GM12878 (cell line): ENCODE results near the gene SPINK9. TPM values are rescaled to one million over a fixed set of nuclear protein-coding genes. Genes with fewer than 3 reads are reported as not detected.

Experiments used
- ATAC-seq: fragments of 200-7000 bp; cut with Tn5 transposase; 3 replicates; pipeline ENCODE4 v1.9.1; 2020; ENCODE audit warnings: mild to moderate bottlenecking, moderate library complexity
- BruUV-seq: library from RNA; stranded (reverse); fragments of 400-500 nt; replicated peaks from 2 replicates; lab custom pipeline; 2021; lab: Mats Ljungman, UMichigan
- CTCF ChIA-PET: fragments of 300-600 bp; sonication (Branson Sonifier 250); formaldehyde crosslinking; extraction: SDS; loops from one replicate; lab custom pipeline; 2021; ENCODE audit warnings: inconsistent platforms; lab: Yijun Ruan, JAX
- POLR2A ChIA-PET: fragments of 350-600 bp; formaldehyde crosslinking; extraction: SDS; loops from one replicate; lab custom pipeline; 2021; ENCODE audit warnings: inconsistent platforms; lab: Charles Lee
- RAD21 ChIA-PET: fragments of 300-600 bp; sonication (Branson Sonifier 250); formaldehyde crosslinking; loops from one replicate; lab custom pipeline; 2023; ENCODE audit warnings: antibody characterized with exemption; ENCODE audit not compliant: unreplicated experiment; lab: Charles Lee
- SMC1A ChIA-PET: fragments of 300-600 bp; sonication (Branson Sonifier 250); formaldehyde crosslinking; loops from one replicate; lab custom pipeline; 2023; ENCODE audit not compliant: unreplicated experiment, uncharacterized antibody; lab: Charles Lee
- DNase-seq: peaks from one replicate; pipeline ENCODE4 v3.0.0-alpha.2; 2011; ENCODE audit warnings: low read depth, low spot score
- FAIRE-seq: peaks from 3 replicates; lab custom pipeline; 2011; peaks lifted over from hg19 to GRCh38; lab: Jason Lieb, UNC
- H2AFZ ChIP-seq: 2 replicates; pipeline ENCODE4 v1.6.0; 2011; ENCODE audit warnings: low read depth, low read length, control low read depth; ENCODE audit not compliant: control insufficient read depth
- H3K27ac ChIP-seq: 2 replicates; pipeline ENCODE4 v1.5.1; 2011; ENCODE audit warnings: control low read depth; ENCODE audit not compliant: control insufficient read depth, insufficient read depth
- H3K27me3 ChIP-seq, 2 experiments: replicated peaks in 1 of 2; 2 replicates each; pipeline versions ENCODE4 v1.6.0 to v1.6.1; 2011; ENCODE audit warnings: low read length in 1 of 2; ENCODE audit not compliant: control insufficient read depth in 2 of 2, insufficient read depth in 2 of 2
- H3K36me3 ChIP-seq, 2 experiments: 2 replicates each; pipeline ENCODE4 v1.5.1; 2011; ENCODE audit warnings: low read length in 1 of 2; ENCODE audit not compliant: control insufficient read depth in 2 of 2, insufficient read depth in 2 of 2
- H3K4me1 ChIP-seq: 2 replicates; pipeline ENCODE4 v1.6.1; 2011; ENCODE audit warnings: mild to moderate bottlenecking, low read length, moderate library complexity, mixed read lengths; ENCODE audit not compliant: control insufficient read depth, insufficient read depth
- H3K4me2 ChIP-seq: 2 replicates; pipeline ENCODE4 v1.6.0; 2011; ENCODE audit warnings: control low read depth; ENCODE audit not compliant: control insufficient read depth, insufficient read depth
- H3K4me3 ChIP-seq: fragments of 200-600 bp; sonication (generic); 2 replicates; pipeline ENCODE4 v1.5.1; 2016
- H3K79me2 ChIP-seq: 2 replicates; pipeline ENCODE4 v1.6.0; 2011; ENCODE audit warnings: low read length; ENCODE audit not compliant: control insufficient read depth, insufficient read depth
- H3K9ac ChIP-seq: 2 replicates; pipeline ENCODE4 v1.8.0; 2011; ENCODE audit warnings: low read length, control low read depth, mixed read lengths; ENCODE audit not compliant: control insufficient read depth, insufficient read depth
- H3K9me3 ChIP-seq: replicated peaks from 3 replicates; pipeline ENCODE4 v1.5.1; 2011; ENCODE audit warnings: mild to moderate bottlenecking, low read length; ENCODE audit not compliant: control insufficient read depth, insufficient read depth
- H4K20me1 ChIP-seq: 2 replicates; pipeline ENCODE4 v1.6.0; 2011; ENCODE audit not compliant: control insufficient read depth, insufficient read depth
- BCL11A ChIP-seq: IDR thresholded peaks from 2 replicates; pipeline ENCODE4 v1.6.1; 2011; ENCODE audit warnings: low read depth, low read length
- FOXM1 ChIP-seq: IDR thresholded peaks from 2 replicates; pipeline ENCODE4 v1.6.1; 2012; ENCODE audit warnings: low read depth, mild to moderate bottlenecking, inconsistent platforms, low read length, moderate library complexity
- IKZF1 ChIP-seq: fragments of 450-650 bp; conservative IDR thresholded peaks from 2 replicates; pipeline ENCODE4 v1.6.1; 2017; ENCODE audit warnings: antibody characterized with exemption, mild to moderate bottlenecking
- MAX ChIP-seq: IDR thresholded peaks from 2 replicates; pipeline ENCODE4 v1.6.1; 2012; ENCODE audit warnings: low read depth, low read length, improper control_type of control experiment
- NFYB ChIP-seq: IDR thresholded peaks from 2 replicates; pipeline ENCODE4 v1.6.1; 2011; ENCODE audit warnings: low read depth, mild to moderate bottlenecking, low read length, improper control_type of control experiment, moderate library complexity; ENCODE audit not compliant: insufficient read depth
- NR2C2 ChIP-seq: IDR thresholded peaks from 2 replicates; pipeline ENCODE4 v1.6.1; 2011; ENCODE audit warnings: borderline replicate concordance, low read depth; ENCODE audit not compliant: control insufficient read depth, insufficient read length
- POU2F2 ChIP-seq: IDR thresholded peaks from 3 replicates; pipeline ENCODE4 v1.6.1; 2011; ENCODE audit warnings: low read depth, mild to moderate bottlenecking, low read length, borderline replicate concordance
- YY1 ChIP-seq: IDR thresholded peaks from 2 replicates; pipeline ENCODE4 v1.6.1; 2011; ENCODE audit warnings: low read depth, mild to moderate bottlenecking, low read length
- ZNF207 ChIP-seq: fragments of 450-650 bp; IDR thresholded peaks from 2 replicates; pipeline ENCODE4 v1.6.1; 2014; ENCODE audit warnings: antibody characterized with exemption, mild to moderate bottlenecking, borderline replicate concordance
- ZNF217 ChIP-seq: fragments of 450-650 bp; IDR thresholded peaks from 2 replicates; pipeline ENCODE4 v1.6.1; 2017; ENCODE audit warnings: antibody characterized with exemption, mild to moderate bottlenecking
- ZSCAN29 ChIP-seq: fragments of 450-650 bp; IDR thresholded peaks from 2 replicates; pipeline ENCODE4 v1.6.1; 2017; ENCODE audit warnings: mild to moderate bottlenecking, moderate library complexity
- WGBS: methylation state at CpG from one replicate; pipeline ENCODE4 v1.1.6; 2016; ENCODE audit warnings: low lambda C conversion rate; ENCODE audit not compliant: insufficient replicate concordance, insufficient coverage; ENCODE audit errors: missing lambda C conversion rate; 5-methylcytosine and 5-hydroxymethylcytosine counted together
- in situ Hi-C: fragments of 300-500 bp; cut with MboI; formaldehyde crosslinking; loops from 9 replicates; pipeline ENCODE4 v1.14.3; 2018; ENCODE audit warnings: mixed read lengths
- intact Hi-C: fragments of 100-400 bp; cut with micrococcal nuclease; formaldehyde crosslinking; loops from one replicate; pipeline ENCODE4 v1.14.2; 2022; ENCODE audit not compliant: unreplicated experiment
- polyA plus RNA-seq, 11 experiments: library from polyadenylated mRNA; depleted of rRNA in 4 of 11; unstranded in 6 of 11; stranded (reverse) in 5 of 11; fragments of >200 nt; fragmentation: Nextera tagmentation in 4 of 11; fragmentation: Illumina TruSeq in 1 of 11; extraction: Ambion mirVana in 4 of 11; extraction: Trizol in 1 of 11; gene quantifications; 1 replicate in 1 of 11; 2 replicates in 10 of 11; pipeline versions ENCODE4 v1.2.1 to v1.2.3, GENCODE V29; 2011 to 2016; ENCODE audit warnings: inconsistent platforms in 2 of 11, missing spikeins in 2 of 11, low read depth in 1 of 11
- total RNA-seq, 4 experiments: library from RNA; depleted of rRNA in 3 of 4; stranded (reverse); fragments of >200 nt in 3 of 4; fragmentation: Illumina TruSeq in 1 of 4; extraction: Trizol in 1 of 4; gene quantifications; 2 replicates each; pipeline versions ENCODE4 v1.2.1 to v1.2.3, GENCODE V29; 2013 to 2021
- TF ChIP-seq, protein P1 (sequence below): fragments of 450-650 bp; conservative IDR thresholded peaks from 2 replicates; pipeline ENCODE4 v1.6.1; 2017; ENCODE audit warnings: mild to moderate bottlenecking, moderate library complexity
- TF ChIP-seq, protein P2 (sequence below): fragments of 450-650 bp; IDR thresholded peaks from 2 replicates; pipeline ENCODE4 v1.6.1; 2016; ENCODE audit warnings: mild to moderate bottlenecking, moderate library complexity, borderline replicate concordance
- TF ChIP-seq, protein P3 (sequence below): fragments of 450-650 bp; IDR thresholded peaks from 2 replicates; pipeline ENCODE4 v1.6.1; 2017; ENCODE audit warnings: mild to moderate bottlenecking, moderate library complexity

The SPINK9 gene
- total and polyA plus RNA-seq, 10 of the 15 experiments (the other 5 are each of a cell fraction or from before 2014, with no cell fraction given) = not detected

- Histone ChIP-seq H4K20me1 (no peaks in the 10 kb centered on the region), H3K27ac (no peak overlapping the region), H3K79me2 (no peaks in the 10 kb centered on the region), H3K9me3 (peaks cover 9% of the 10 kb centered on the region), H3K27me3 (no peaks in the 10 kb centered on the region), H3K4me2 (no peak overlapping the region), H3K9ac (no peak overlapping the region), H3K4me1 (no peaks in the 10 kb centered on the region), H3K36me3 (no peaks in the 10 kb centered on the region), H3K4me3 (no peak overlapping the region), H2AFZ (no peak overlapping the region)
- ATAC-seq (no peak), FAIRE-seq (no peak), DNase-seq (no peak)
- in situ Hi-C loops = loop anchor here (10.0 kb wide), 1 partner anchor 191 kb away; no protein-coding TSS in a partner anchor
- SMC1A ChIA-PET = no interaction called here
- RAD21 ChIA-PET = no interaction called here
- WGBS = 94% methylated on average over 3 of the region's 4 CpGs
- CTCF ChIA-PET = interaction anchor here (0.6 to 2.8 kb wide), 3 partner anchors 196 to 425 kb away, joined by 3 to 40 read pairs (median 4); no protein-coding TSS in a partner anchor
- intact Hi-C loops = no loop called here
- POLR2A ChIA-PET = interaction anchor here (0.6 kb wide), 1 partner anchor 53 kb away, joined by 4 read pairs; no protein-coding TSS in a partner anchor
- no TSS peak for BruUV-seq
- TF ChIP-seq BCL11A (no peak), ZNF217 (no peak), NFYB (no peak), POU2F2 (no peak), ZSCAN29 (no peak), FOXM1 (no peak), ZNF207 (no peak), NR2C2 (no peak), MAX (no peak), IKZF1 (no peak), YY1 (no peak)
- TF ChIP-seq, protein P1, sequence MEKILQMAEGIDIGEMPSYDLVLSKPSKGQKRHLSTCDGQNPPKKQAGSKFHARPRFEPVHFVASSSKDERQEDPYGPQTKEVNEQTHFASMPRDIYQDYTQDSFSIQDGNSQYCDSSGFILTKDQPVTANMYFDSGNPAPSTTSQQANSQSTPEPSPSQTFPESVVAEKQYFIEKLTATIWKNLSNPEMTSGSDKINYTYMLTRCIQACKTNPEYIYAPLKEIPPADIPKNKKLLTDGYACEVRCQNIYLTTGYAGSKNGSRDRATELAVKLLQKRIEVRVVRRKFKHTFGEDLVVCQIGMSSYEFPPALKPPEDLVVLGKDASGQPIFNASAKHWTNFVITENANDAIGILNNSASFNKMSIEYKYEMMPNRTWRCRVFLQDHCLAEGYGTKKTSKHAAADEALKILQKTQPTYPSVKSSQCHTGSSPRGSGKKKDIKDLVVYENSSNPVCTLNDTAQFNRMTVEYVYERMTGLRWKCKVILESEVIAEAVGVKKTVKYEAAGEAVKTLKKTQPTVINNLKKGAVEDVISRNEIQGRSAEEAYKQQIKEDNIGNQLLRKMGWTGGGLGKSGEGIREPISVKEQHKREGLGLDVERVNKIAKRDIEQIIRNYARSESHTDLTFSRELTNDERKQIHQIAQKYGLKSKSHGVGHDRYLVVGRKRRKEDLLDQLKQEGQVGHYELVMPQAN = no peak
- TF ChIP-seq, protein P2, sequence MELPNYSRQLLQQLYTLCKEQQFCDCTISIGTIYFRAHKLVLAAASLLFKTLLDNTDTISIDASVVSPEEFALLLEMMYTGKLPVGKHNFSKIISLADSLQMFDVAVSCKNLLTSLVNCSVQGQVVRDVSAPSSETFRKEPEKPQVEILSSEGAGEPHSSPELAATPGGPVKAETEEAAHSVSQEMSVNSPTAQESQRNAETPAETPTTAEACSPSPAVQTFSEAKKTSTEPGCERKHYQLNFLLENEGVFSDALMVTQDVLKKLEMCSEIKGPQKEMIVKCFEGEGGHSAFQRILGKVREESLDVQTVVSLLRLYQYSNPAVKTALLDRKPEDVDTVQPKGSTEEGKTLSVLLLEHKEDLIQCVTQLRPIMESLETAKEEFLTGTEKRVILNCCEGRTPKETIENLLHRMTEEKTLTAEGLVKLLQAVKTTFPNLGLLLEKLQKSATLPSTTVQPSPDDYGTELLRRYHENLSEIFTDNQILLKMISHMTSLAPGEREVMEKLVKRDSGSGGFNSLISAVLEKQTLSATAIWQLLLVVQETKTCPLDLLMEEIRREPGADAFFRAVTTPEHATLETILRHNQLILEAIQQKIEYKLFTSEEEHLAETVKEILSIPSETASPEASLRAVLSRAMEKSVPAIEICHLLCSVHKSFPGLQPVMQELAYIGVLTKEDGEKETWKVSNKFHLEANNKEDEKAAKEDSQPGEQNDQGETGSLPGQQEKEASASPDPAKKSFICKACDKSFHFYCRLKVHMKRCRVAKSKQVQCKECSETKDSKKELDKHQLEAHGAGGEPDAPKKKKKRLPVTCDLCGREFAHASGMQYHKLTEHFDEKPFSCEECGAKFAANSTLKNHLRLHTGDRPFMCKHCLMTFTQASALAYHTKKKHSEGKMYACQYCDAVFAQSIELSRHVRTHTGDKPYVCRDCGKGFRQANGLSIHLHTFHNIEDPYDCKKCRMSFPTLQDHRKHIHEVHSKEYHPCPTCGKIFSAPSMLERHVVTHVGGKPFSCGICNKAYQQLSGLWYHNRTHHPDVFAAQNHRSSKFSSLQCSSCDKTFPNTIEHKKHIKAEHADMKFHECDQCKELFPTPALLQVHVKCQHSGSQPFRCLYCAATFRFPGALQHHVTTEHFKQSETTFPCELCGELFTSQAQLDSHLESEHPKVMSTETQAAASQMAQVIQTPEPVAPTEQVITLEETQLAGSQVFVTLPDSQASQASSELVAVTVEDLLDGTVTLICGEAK = no peak
- TF ChIP-seq, protein P3, sequence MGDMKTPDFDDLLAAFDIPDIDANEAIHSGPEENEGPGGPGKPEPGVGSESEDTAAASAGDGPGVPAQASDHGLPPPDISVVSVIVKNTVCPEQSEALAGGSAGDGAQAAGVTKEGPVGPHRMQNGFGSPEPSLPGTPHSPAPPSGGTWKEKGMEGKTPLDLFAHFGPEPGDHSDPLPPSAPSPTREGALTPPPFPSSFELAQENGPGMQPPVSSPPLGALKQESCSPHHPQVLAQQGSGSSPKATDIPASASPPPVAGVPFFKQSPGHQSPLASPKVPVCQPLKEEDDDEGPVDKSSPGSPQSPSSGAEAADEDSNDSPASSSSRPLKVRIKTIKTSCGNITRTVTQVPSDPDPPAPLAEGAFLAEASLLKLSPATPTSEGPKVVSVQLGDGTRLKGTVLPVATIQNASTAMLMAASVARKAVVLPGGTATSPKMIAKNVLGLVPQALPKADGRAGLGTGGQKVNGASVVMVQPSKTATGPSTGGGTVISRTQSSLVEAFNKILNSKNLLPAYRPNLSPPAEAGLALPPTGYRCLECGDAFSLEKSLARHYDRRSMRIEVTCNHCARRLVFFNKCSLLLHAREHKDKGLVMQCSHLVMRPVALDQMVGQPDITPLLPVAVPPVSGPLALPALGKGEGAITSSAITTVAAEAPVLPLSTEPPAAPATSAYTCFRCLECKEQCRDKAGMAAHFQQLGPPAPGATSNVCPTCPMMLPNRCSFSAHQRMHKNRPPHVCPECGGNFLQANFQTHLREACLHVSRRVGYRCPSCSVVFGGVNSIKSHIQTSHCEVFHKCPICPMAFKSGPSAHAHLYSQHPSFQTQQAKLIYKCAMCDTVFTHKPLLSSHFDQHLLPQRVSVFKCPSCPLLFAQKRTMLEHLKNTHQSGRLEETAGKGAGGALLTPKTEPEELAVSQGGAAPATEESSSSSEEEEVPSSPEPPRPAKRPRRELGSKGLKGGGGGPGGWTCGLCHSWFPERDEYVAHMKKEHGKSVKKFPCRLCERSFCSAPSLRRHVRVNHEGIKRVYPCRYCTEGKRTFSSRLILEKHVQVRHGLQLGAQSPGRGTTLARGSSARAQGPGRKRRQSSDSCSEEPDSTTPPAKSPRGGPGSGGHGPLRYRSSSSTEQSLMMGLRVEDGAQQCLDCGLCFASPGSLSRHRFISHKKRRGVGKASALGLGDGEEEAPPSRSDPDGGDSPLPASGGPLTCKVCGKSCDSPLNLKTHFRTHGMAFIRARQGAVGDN = no peak
Measured at GRCh38 chr5:148376198-148376597, 40.8 kb downstream of the SPINK9 start.
